Activated T-cell treated with anti-CD3 and anti-CD28 coated beads, Interleukin-2, amount 50 U/mL, for 72 hours (primary cell): ENCODE measurements around the gene NR2C1. TPM values are rescaled to one million over a fixed set of nuclear protein-coding genes. Genes with fewer than 3 reads are reported as not detected.
"Not testable (repeated sequence)": the region's sequence is repeated elsewhere in the genome, so short reads cannot be mapped to it uniquely, and the experiment has no call there.

Experiments used
- ATAC-seq, 2 donors: fragments of 150-1000 bp; cut with Tn5 transposase; replicated peaks in 1 of 2; 2 replicates each; pipeline ENCODE4 v1.10.0; 2021; ENCODE audit warnings: moderate library complexity in 2 of 2, mild to moderate bottlenecking in 1 of 2
- DNase-seq, 2 donors: peaks; one replicate each; pipeline ENCODE4 v3.0.0; 2021 to 2022; ENCODE audit warnings: mixed read lengths in 1 of 2
- H3K27ac Mint-ChIP-seq: one replicate; pipeline ENCODE4 v1.8.0; 2022; ENCODE audit warnings: mild to moderate bottlenecking, moderate library complexity, mixed read lengths
- H3K27me3 Mint-ChIP-seq: one replicate; pipeline ENCODE4 v1.8.0; 2022; ENCODE audit warnings: low read depth, mixed read lengths
- H3K36me3 Mint-ChIP-seq, 2 donors: one replicate each; pipeline ENCODE4 v1.8.0; 2022; ENCODE audit warnings: mixed read lengths in 2 of 2, mild to moderate bottlenecking in 1 of 2; ENCODE audit not compliant: insufficient read depth in 2 of 2
- H3K4me1 Mint-ChIP-seq: one replicate; pipeline ENCODE4 v1.8.0; 2022; ENCODE audit warnings: low read depth, mixed read lengths
- H3K4me3 Mint-ChIP-seq, 2 donors: one replicate each; pipeline ENCODE4 v1.8.0; 2022; ENCODE audit warnings: mild to moderate bottlenecking in 2 of 2, mixed read lengths in 2 of 2, moderate library complexity in 2 of 2
- H3K9me3 Mint-ChIP-seq, 2 donors: one replicate each; pipeline ENCODE4 v1.8.0; 2022; ENCODE audit warnings: mixed read lengths in 2 of 2
- total RNA-seq, 2 donors: library from RNA; stranded (reverse); gene quantifications; one replicate each; pipeline ENCODE4 v1.2.3, GENCODE V29; 2022

NR2C1 gene
- total RNA-seq, 2 donors from 2014 or later: 37.6 to 38.7 TPM

GRCh38 chr12:95101957-95102356, 28.5 kb upstream of the NR2C1 start:
- Mint-ChIP-seq H3K4me3 (peak overlapping the region in 1 of 2 donors; percentile 31), H3K4me1 (peaks cover 12% of the 10 kb centered on the region)
- H3K9me3 Mint-ChIP-seq, H3K27ac Mint-ChIP-seq, ATAC-seq, DNase-seq, H3K36me3 Mint-ChIP-seq, H3K27me3 Mint-ChIP-seq: not testable (repeated sequence)

- no peaks in the 10 kb centered on the region for H3K9me3 Mint-ChIP-seq
- no peaks in the 10 kb centered on the region for H3K27me3 Mint-ChIP-seq
- H3K4me1 Mint-ChIP-seq: peaks cover 12% of the 10 kb centered on the region
- no peak for DNase-seq
- no peak for ATAC-seq
- H3K27ac Mint-ChIP-seq: peak overlapping the region; percentile 25
- H3K36me3 Mint-ChIP-seq: no peaks in the 10 kb centered on the region
- H3K4me3 Mint-ChIP-seq: no peak overlapping the region
Measured at GRCh38 chr12:95100264-95101190, 27.1 kb upstream of the NR2C1 start.

- no peaks in the 10 kb centered on the region for H3K9me3 Mint-ChIP-seq
- H3K27me3 Mint-ChIP-seq: no peaks in the 10 kb centered on the region
- no peaks in the 10 kb centered on the region for H3K36me3 Mint-ChIP-seq
- H3K27ac Mint-ChIP-seq: no peak overlapping the region
- H3K4me3 Mint-ChIP-seq: no peak overlapping the region
- H3K4me1 Mint-ChIP-seq: peaks cover 12% of the 10 kb centered on the region
- ATAC-seq (no peak), DNase-seq (no peak)
Measured at GRCh38 chr12:95099270-95099790, 25.9 kb upstream of the NR2C1 start.

- H3K36me3 Mint-ChIP-seq: no peaks in the 10 kb centered on the region
- no peak overlapping the region for H3K4me3 Mint-ChIP-seq
- ATAC-seq (no peak), DNase-seq (no peak)
- no peaks in the 10 kb centered on the region for H3K9me3 Mint-ChIP-seq
- no peak overlapping the region for H3K27ac Mint-ChIP-seq
- no peaks in the 10 kb centered on the region for H3K4me1 Mint-ChIP-seq
- no peaks in the 10 kb centered on the region for H3K27me3 Mint-ChIP-seq
Measured at GRCh38 chr12:95096852-95097251, 23.4 kb upstream of the NR2C1 start.

- H3K27me3 Mint-ChIP-seq: no peaks in the 10 kb centered on the region
- no peaks in the 10 kb centered on the region for H3K4me1 Mint-ChIP-seq
- no peaks in the 10 kb centered on the region for H3K9me3 Mint-ChIP-seq
- DNase-seq: no peak
- H3K36me3 Mint-ChIP-seq: no peaks in the 10 kb centered on the region
- H3K27ac Mint-ChIP-seq: no peak overlapping the region
- H3K4me3 Mint-ChIP-seq: no peak overlapping the region
- ATAC-seq: no peak
Measured at GRCh38 chr12:95096378-95096777, 23.0 kb upstream of the NR2C1 start.

- not testable (repeated sequence) for DNase-seq, H3K27me3 Mint-ChIP-seq, H3K27ac Mint-ChIP-seq, H3K4me3 Mint-ChIP-seq, H3K4me1 Mint-ChIP-seq, H3K9me3 Mint-ChIP-seq, ATAC-seq, H3K36me3 Mint-ChIP-seq
Measured at GRCh38 chr12:95095866-95096265, 22.4 kb upstream of the NR2C1 start.

GRCh38 chr12:95089462-95089861, 16.0 kb upstream of the NR2C1 start:
- ATAC-seq: no peak
- peaks cover 6% of the 10 kb centered on the region for H3K4me1 Mint-ChIP-seq
- no peak overlapping the region for H3K4me3 Mint-ChIP-seq
- no peaks in the 10 kb centered on the region for H3K9me3 Mint-ChIP-seq
- DNase-seq: no peak
- H3K36me3 Mint-ChIP-seq: no peaks in the 10 kb centered on the region
- no peaks in the 10 kb centered on the region for H3K27me3 Mint-ChIP-seq
- no peak overlapping the region for H3K27ac Mint-ChIP-seq

GRCh38 chr12:95088379-95088778, 15.0 kb upstream of the NR2C1 start:
- H3K27ac Mint-ChIP-seq: no peak overlapping the region
- H3K27me3 Mint-ChIP-seq: no peaks in the 10 kb centered on the region
- H3K36me3 Mint-ChIP-seq: no peaks in the 10 kb centered on the region
- ATAC-seq: no peak
- no peak overlapping the region for H3K4me3 Mint-ChIP-seq
- DNase-seq: no peak
- peaks cover 6% of the 10 kb centered on the region for H3K4me1 Mint-ChIP-seq
- no peaks in the 10 kb centered on the region for H3K9me3 Mint-ChIP-seq

GRCh38 chr12:95085612-95086011, 12.2 kb upstream of the NR2C1 start:
- Mint-ChIP-seq H3K27ac (no peak overlapping the region), H3K4me3 (no peak overlapping the region), H3K36me3 (no peaks in the 10 kb centered on the region), H3K27me3 (no peaks in the 10 kb centered on the region), H3K9me3 (no peaks in the 10 kb centered on the region), H3K4me1 (peaks cover 6% of the 10 kb centered on the region)
- ATAC-seq: peak; percentile 51 to 60
- DNase-seq: no peak

GRCh38 chr12:95083938-95084337, 10.5 kb upstream of the NR2C1 start:
- no peak overlapping the region for H3K27ac Mint-ChIP-seq
- no peaks in the 10 kb centered on the region for H3K36me3 Mint-ChIP-seq
- no peak for DNase-seq
- no peaks in the 10 kb centered on the region for H3K9me3 Mint-ChIP-seq
- H3K27me3 Mint-ChIP-seq: no peaks in the 10 kb centered on the region
- peaks cover 6% of the 10 kb centered on the region for H3K4me1 Mint-ChIP-seq
- no peak overlapping the region for H3K4me3 Mint-ChIP-seq
- ATAC-seq: no peak

- ATAC-seq (no peak), DNase-seq (no peak)
- Mint-ChIP-seq H3K4me3 (no peak overlapping the region), H3K36me3 (no peaks in the 10 kb centered on the region), H3K27me3 (no peaks in the 10 kb centered on the region), H3K9me3 (no peaks in the 10 kb centered on the region), H3K27ac (no peak overlapping the region), H3K4me1 (peaks cover 6% of the 10 kb centered on the region)
Measured at GRCh38 chr12:95083471-95083870, 10.1 kb upstream of the NR2C1 start.

GRCh38 chr12:95077341-95077740, 3.9 kb upstream of the NR2C1 start:
- no peaks in the 10 kb centered on the region for H3K9me3 Mint-ChIP-seq
- DNase-seq: no peak
- peaks cover 9% of the 10 kb centered on the region for H3K4me1 Mint-ChIP-seq
- H3K4me3 Mint-ChIP-seq: no peak overlapping the region
- H3K27me3 Mint-ChIP-seq: no peaks in the 10 kb centered on the region
- H3K27ac Mint-ChIP-seq: no peak overlapping the region
- peaks cover 0 to 6% of the 10 kb centered on the region in 2 donors for H3K36me3 Mint-ChIP-seq
- ATAC-seq: no peak

GRCh38 chr12:95074766-95075165, 1.3 kb upstream of the NR2C1 start:
- H3K4me1 Mint-ChIP-seq: peaks cover 17% of the 10 kb centered on the region
- DNase-seq (no peak), ATAC-seq (no peak)
- peak overlapping the region in 1 of 2 donors; percentile 24 for H3K4me3 Mint-ChIP-seq
- no peaks in the 10 kb centered on the region for H3K9me3 Mint-ChIP-seq
- H3K27ac Mint-ChIP-seq: no peak overlapping the region
- no peaks in the 10 kb centered on the region for H3K27me3 Mint-ChIP-seq
- peaks cover 0 to 6% of the 10 kb centered on the region in 2 donors for H3K36me3 Mint-ChIP-seq
